Measurements from ENCODE around the gene CFAP46.

The CFAP46 gene

GRCh38 chr10:132817701-132818211 is 124.6 kb downstream of the CFAP46 start:
- no peak for DNase-seq

GRCh38 chr10:132816718-132817117 is 125.7 kb downstream of the CFAP46 start:
- DNase-seq: no peak

- no peak for DNase-seq
Observed at GRCh38 chr10:132815168-132815857, 127.1 kb downstream of the CFAP46 start.

GRCh38 chr10:132814469-132814856 is 127.9 kb downstream of the CFAP46 start:
- no peak for DNase-seq

- DNase-seq: no peak
Observed at GRCh38 chr10:132813560-132814468, 128.6 kb downstream of the CFAP46 start.

GRCh38 chr10:132813001-132813401 is 129.4 kb downstream of the CFAP46 start:
- no peak for DNase-seq

- DNase-seq: no peak
Observed at GRCh38 chr10:132812520-132812919, 129.8 kb downstream of the CFAP46 start.

- DNase-seq: no peak
Observed at GRCh38 chr10:132811891-132812481, 130.4 kb downstream of the CFAP46 start.

GRCh38 chr10:132810807-132811700 is 131.3 kb downstream of the CFAP46 start:
- no peak for DNase-seq

GRCh38 chr10:132810141-132810806 is 132.1 kb downstream of the CFAP46 start:
- DNase-seq: no peak

GRCh38 chr10:132809232-132810140 is 132.9 kb downstream of the CFAP46 start:
- DNase-seq: no peak

- DNase-seq: no peak
Observed at GRCh38 chr10:132808383-132809231, 133.8 kb downstream of the CFAP46 start.

- no peak for DNase-seq
Observed at GRCh38 chr10:132807621-132808049, 134.7 kb downstream of the CFAP46 start.

GRCh38 chr10:132806561-132807003 is 135.8 kb downstream of the CFAP46 start:
- DNase-seq: no peak

GRCh38 chr10:132806110-132806509 is 136.3 kb downstream of the CFAP46 start:
- DNase-seq: no peak

- DNase-seq: no peak
Observed at GRCh38 chr10:132805599-132805998, 136.8 kb downstream of the CFAP46 start.

GRCh38 chr10:132804785-132805426 is 137.5 kb downstream of the CFAP46 start:
- no peak for DNase-seq

- no peak for DNase-seq
Observed at GRCh38 chr10:132804287-132804686, 138.1 kb downstream of the CFAP46 start.
